ENCODE results near the gene SH2D4B. TPM values are rescaled to one million over a fixed set of nuclear protein-coding genes. Genes with fewer than 3 reads are reported as not detected.

SH2D4B gene
- total RNA-seq, 1 experiment from 2014 or later = 0.10 TPM

GRCh38 chr10:80500572-80501380, 36.9 kb upstream of the SH2D4B start:
- no TSS peak for BruUV-seq (replicated peaks)
- ATAC-seq (no peak), DNase-seq (ENCODE audit: low read depth, low spot score) (no peak)
- Histone ChIP-seq H3K4me3 (ENCODE audit: low read depth in 2 of 2, low read length in 2 of 2) (no peak overlapping the region), H3K36me3 (ENCODE audit: control insufficient read depth, insufficient read depth, low read length) (no peaks in the 10 kb centered on the region), H3K9me3 (ENCODE audit: control insufficient read depth, insufficient read depth, low read depth, low read length) (peaks cover 10% of the 10 kb centered on the region; the same call in 1 of the 2 replicates), H3K27ac (ENCODE audit: low read length) (no peak overlapping the region), H3K4me1 (ENCODE audit: control insufficient read depth, insufficient read depth, low read length) (peaks cover 26% of the 10 kb centered on the region), H3K27me3 (ENCODE audit: control insufficient read depth, insufficient read depth, low read length) (no peaks in the 10 kb centered on the region)
- intact Hi-C loops (cut with micrococcal nuclease; ENCODE audit: unreplicated experiment) (no loop called here), in situ Hi-C loops (cut with HindIII; ENCODE audit: low pct_unique_long_range_greater_than_20kb, low sequenced_read_pairs) (no loop called here)
- ChIA-PET CTCF (interaction anchor here (0.7 kb wide), 1 partner anchor 47 kb away, joined by 6 read pairs; no protein-coding TSS in a partner anchor), POLR2A (interaction anchor here (0.6 kb wide), 1 partner anchor 36 kb away, joined by 11 read pairs; no protein-coding TSS in a partner anchor)
- TF ChIP-seq CTCF (IDR thresholded peaks at IDR 0.05) (no peak), SIN3A (IDR thresholded peaks at IDR 0.05; ENCODE audit: borderline replicate concordance, insufficient read depth, low read depth, low read length) (no peak), TCF7L2 (IDR thresholded peaks at IDR 0.05; ENCODE audit: low read depth, low read length) (no peak), REST (IDR thresholded peaks at IDR 0.05; ENCODE audit: insufficient read depth in 1 of 2, low read depth in 2 of 2, low read length in 1 of 2) (no peak), POLR2AphosphoS5 (IDR thresholded peaks at IDR 0.05; ENCODE audit: low read depth, low read length) (no peak)

- no peaks in the 10 kb centered on the region for H3K36me3 ChIP-seq (ENCODE audit: control insufficient read depth, insufficient read depth, low read length)
- DNase-seq (ENCODE audit: low read depth, low spot score) = no peak
- H3K4me3 ChIP-seq (ENCODE audit: low read depth in 2 of 2, low read length in 2 of 2) = no peak overlapping the region
- H3K4me1 ChIP-seq (ENCODE audit: control insufficient read depth, insufficient read depth, low read length) = peaks cover 26% of the 10 kb centered on the region
- TF ChIP-seq SIN3A (IDR thresholded peaks at IDR 0.05; ENCODE audit: borderline replicate concordance, insufficient read depth, low read depth, low read length) = no peak
- TF ChIP-seq POLR2AphosphoS5 (IDR thresholded peaks at IDR 0.05; ENCODE audit: low read depth, low read length) = no peak
- TF ChIP-seq CTCF (IDR thresholded peaks at IDR 0.05) = no peak
- no peak for TF ChIP-seq REST (IDR thresholded peaks at IDR 0.05; ENCODE audit: insufficient read depth in 1 of 2, low read depth in 2 of 2, low read length in 1 of 2)
- TF ChIP-seq TCF7L2 (IDR thresholded peaks at IDR 0.05; ENCODE audit: low read depth, low read length) = no peak
- intact Hi-C loops (cut with micrococcal nuclease; ENCODE audit: unreplicated experiment) (no loop called here), in situ Hi-C loops (cut with HindIII; ENCODE audit: low pct_unique_long_range_greater_than_20kb, low sequenced_read_pairs) (no loop called here)
- H3K9me3 ChIP-seq (ENCODE audit: control insufficient read depth, insufficient read depth, low read depth, low read length) = peaks cover 3% of the 10 kb centered on the region; the same call in 1 of the 2 replicates
- ChIA-PET CTCF (interaction anchor here (0.5 to 1.2 kb wide), 3 partner anchors 30 to 245 kb away, joined by 3 to 6 read pairs (median 3); no protein-coding TSS in a partner anchor), POLR2A (interaction anchor here (0.5 to 0.6 kb wide), 2 partner anchors 37 to 53 kb away, joined by 3 to 11 read pairs; no protein-coding TSS in a partner anchor)
- no peak for ATAC-seq
- H3K27ac ChIP-seq (ENCODE audit: low read length) = no peak overlapping the region
- H3K27me3 ChIP-seq (ENCODE audit: control insufficient read depth, insufficient read depth, low read length) = no peaks in the 10 kb centered on the region
- no TSS peak for BruUV-seq (replicated peaks)
Measured at GRCh38 chr10:80501381-80501912, 36.3 kb upstream of the SH2D4B start.
